ENCODE data around the gene FUT8. TPM values are rescaled to one million over a fixed set of nuclear protein-coding genes. Genes with fewer than 3 reads are reported as not detected.

Gene FUT8
- total and polyA plus RNA-seq, 2 of the 8 experiments (the other 6 are each of a cell fraction or from before 2014, with no cell fraction given) = 10.5 to 25.1 TPM

DNA sequence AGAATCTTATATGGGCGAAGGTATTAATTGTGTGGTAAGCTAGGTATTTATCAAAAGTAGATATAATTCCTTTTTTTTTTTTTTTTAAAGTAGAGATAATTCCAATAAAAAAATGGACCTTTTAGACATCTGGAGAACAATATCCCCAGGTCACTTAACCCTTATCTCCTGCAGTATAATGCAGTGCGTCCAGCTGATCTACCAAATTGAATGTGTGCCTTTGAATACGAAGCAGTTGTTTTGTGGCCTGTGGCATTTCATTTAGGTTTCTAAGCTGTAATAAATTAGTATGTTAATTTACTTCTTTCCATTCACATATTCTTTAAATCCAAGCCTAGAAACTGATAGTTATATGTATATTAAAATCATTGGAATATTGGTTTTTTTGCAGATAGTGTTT, 3.1 kb downstream of the FUT8 start:
- Histone ChIP-seq H4K8ac (ENCODE audit: extremely low read depth, insufficient read depth, low read length) (no peak overlapping the region), H3K4me1 (replicated peaks in 1 of 4; ENCODE audit: control insufficient read depth in 3 of 4, insufficient read depth in 4 of 4, low read length in 3 of 4) (peaks cover 0 to 5% (median 0%) of the 10 kb centered on the region in 4 experiments; a peak in 1 of 7 replicates), H3K18ac (ENCODE audit: extremely low read depth, low read length) (no peak overlapping the region), H4K91ac (replicated peaks; ENCODE audit: insufficient read length, low read length) (no peak overlapping the region), H2BK15ac (ENCODE audit: low read length) (no peak overlapping the region), H3K23ac (ENCODE audit: insufficient read length) (no peak overlapping the region), H3K14ac (ENCODE audit: insufficient read length) (no peak overlapping the region), H3K4me3 (ENCODE audit: extremely low read depth in 1 of 4, insufficient read depth in 2 of 4, low read depth in 3 of 4, low read length in 4 of 4) (no peak overlapping the region), H4K20me1 (replicated peaks in 1 of 2; ENCODE audit: control insufficient read depth in 1 of 2, insufficient read depth in 2 of 2, low read length in 2 of 2) (no peaks in the 10 kb centered on the region), H2BK120ac (replicated peaks; ENCODE audit: low read depth, low read length) (no peak overlapping the region), H3K27me3 (replicated peaks in 1 of 4; ENCODE audit: control insufficient read depth in 3 of 4, extremely low read depth in 1 of 4, insufficient read depth in 3 of 4, low read length in 3 of 4) (no peaks in the 10 kb centered on the region; a peak in 1 of 7 replicates), H3K79me2 (ENCODE audit: control insufficient read depth in 1 of 2, insufficient read depth in 2 of 2, low read length in 2 of 2) (peaks cover 0 to 48% of the 10 kb centered on the region in 2 experiments; a peak in 2 of 4 replicates), H2BK12ac (ENCODE audit: low read depth, low read length) (no peak overlapping the region), H3K4me2 (ENCODE audit: insufficient read depth in 1 of 2, low read depth in 2 of 2, low read length in 2 of 2) (no peak overlapping the region), H3K23me2 (ENCODE audit: low read depth, low read length) (peaks cover 11% of the 10 kb centered on the region), H3K79me1 (ENCODE audit: low read depth, low read length) (no peaks in the 10 kb centered on the region), H2AK5ac (ENCODE audit: low read depth, low read length) (no peak overlapping the region), H3K27ac (ENCODE audit: low read depth, low read length) (no peak overlapping the region), H2BK5ac (ENCODE audit: low read depth, low read length) (no peak overlapping the region), H2AFZ (ENCODE audit: low read length) (no peak overlapping the region), H3K9me3 (ENCODE audit: insufficient read depth in 2 of 2, low read depth in 1 of 2, low read length in 1 of 2) (no peaks in the 10 kb centered on the region), H3K56ac (replicated peaks; ENCODE audit: insufficient read length, low read depth, low read length) (no peak overlapping the region), H2BK20ac (ENCODE audit: low read length) (no peak overlapping the region), H3K9ac (replicated peaks in 1 of 4; ENCODE audit: extremely low read depth in 1 of 4, low read depth in 3 of 4, low read length in 3 of 4) (no peak overlapping the region), H4K5ac (ENCODE audit: insufficient read length, low read depth, low read length) (no peak overlapping the region), H3K36me3 (ENCODE audit: control insufficient read depth in 2 of 4, insufficient read depth in 4 of 4, low read length in 3 of 4) (no peaks in the 10 kb centered on the region), H3K4ac (replicated peaks; ENCODE audit: insufficient read length, low read depth, low read length) (no peak overlapping the region)
- CTCF ChIA-PET (ENCODE audit: partially characterized antibody) = interaction anchor here (0.6 to 5.4 kb wide), 32 partner anchors 9 to 657 kb away, joined by 3 to 50 read pairs (median 3); no protein-coding TSS in a partner anchor
- DNase-seq (ENCODE audit: low read depth in 1 of 2, low spot score in 2 of 2) = no peak
- 91% methylated on average over 3 of the region's 3 CpGs; no CpG with 5 or more reads in 1 of the 2 experiments for WGBS, 2 experiments (ENCODE audit: extremely low coverage in 1 of 2, insufficient coverage in 1 of 2, insufficient read length in 1 of 2, insufficient replicate concordance in 2 of 2, low coverage in 1 of 2, low lambda C conversion rate in 2 of 2, missing lambda C conversion rate in 1 of 2)
- FAIRE-seq = no peak
- POLR2A ChIA-PET (ENCODE audit: partially characterized antibody) = no interaction called here
- no peak for TF ChIP-seq CHD2 (IDR thresholded peaks at IDR 0.05; ENCODE audit: low read length)
- TF ChIP-seq E2F6 (IDR thresholded peaks at IDR 0.05) = no peak
- no peak for TF ChIP-seq EP300 (IDR thresholded peaks at IDR 0.05; ENCODE audit: borderline replicate concordance in 1 of 2, low read depth in 2 of 2, low read length in 2 of 2)
- TF ChIP-seq RBBP5 (IDR thresholded peaks at IDR 0.05; ENCODE audit: borderline replicate concordance, low read depth, low read length) = no peak
- TF ChIP-seq MAX (IDR thresholded peaks at IDR 0.05) = no peak
- TF ChIP-seq, protein P1, sequence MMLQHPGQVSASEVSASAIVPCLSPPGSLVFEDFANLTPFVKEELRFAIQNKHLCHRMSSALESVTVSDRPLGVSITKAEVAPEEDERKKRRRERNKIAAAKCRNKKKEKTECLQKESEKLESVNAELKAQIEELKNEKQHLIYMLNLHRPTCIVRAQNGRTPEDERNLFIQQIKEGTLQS (IDR thresholded peaks at IDR 0.05; ENCODE audit: insufficient read depth, low read depth, low read length) = no peak
- TF ChIP-seq KDM1A (IDR thresholded peaks at IDR 0.05; ENCODE audit: borderline replicate concordance, low read length) = no peak
- no peak for TF ChIP-seq CBX8 (IDR thresholded peaks at IDR 0.05; ENCODE audit: borderline replicate concordance, low read depth, low read length)
- TF ChIP-seq POU5F1 (IDR thresholded peaks at IDR 0.05; ENCODE audit: low read depth, low read length) = no peak
- TF ChIP-seq CREB1 (IDR thresholded peaks at IDR 0.05) = no peak
- no peak for TF ChIP-seq ZNF274 (IDR thresholded peaks at IDR 0.05; ENCODE audit: borderline replicate concordance, extremely low read depth, low read length)
- TF ChIP-seq CEBPB (IDR thresholded peaks at IDR 0.05; ENCODE audit: low read depth, low read length) = no peak
- no peak for TF ChIP-seq SP4 (IDR thresholded peaks at IDR 0.05; ENCODE audit: low read length)

Measured in H1 (cell line).